Kidney (tissue), 14 donors: Measurements from ENCODE around the gene GAA. TPM values are rescaled to one million over a fixed set of nuclear protein-coding genes. Genes with fewer than 3 reads are reported as not detected.

ENCODE experiments used
- DNase-seq, 5 donors: peaks; one replicate each; pipeline ENCODE4 v3.0.0-alpha.2; 2013 to 2020
- FAIRE-seq: peaks from 2 replicates; lab custom pipeline; 2012; peaks lifted over from hg19 to GRCh38; lab: Jason Lieb, UNC
- H3K27ac ChIP-seq, 2 donors: one replicate each; pipeline ENCODE4 v1.7.0; 2013; ENCODE audit warnings: low read depth in 2 of 2, low read length in 2 of 2, inconsistent platforms in 1 of 2
- H3K27me3 ChIP-seq: one replicate; pipeline ENCODE4 v1.7.1; 2013; ENCODE audit warnings: low read length, inconsistent platforms; ENCODE audit not compliant: control insufficient read depth, insufficient read depth
- H3K36me3 ChIP-seq, 3 donors: one replicate each; pipeline versions ENCODE4 v1.7.0 to v1.7.1; 2013; ENCODE audit warnings: low read length in 3 of 3, control low read depth in 1 of 3, inconsistent platforms in 1 of 3; ENCODE audit not compliant: insufficient read depth in 3 of 3, control insufficient read depth in 2 of 3
- H3K4me1 ChIP-seq, 3 donors: one replicate each; pipeline versions ENCODE4 v1.7.0 to v1.7.1; 2013; ENCODE audit warnings: low read length in 3 of 3, inconsistent platforms in 1 of 3, low read depth in 1 of 3; ENCODE audit not compliant: control insufficient read depth in 2 of 3, insufficient read depth in 2 of 3
- H3K4me3 ChIP-seq, 3 donors: one replicate each; pipeline versions ENCODE4 v1.7.0 to v1.8.1; 2013; ENCODE audit warnings: low read length in 3 of 3, control low read depth in 1 of 3, inconsistent platforms in 1 of 3
- H3K9ac ChIP-seq, 3 donors: one replicate each; pipeline versions ENCODE4 v1.7.0 to v1.7.1; 2013; ENCODE audit warnings: low read length in 3 of 3, control low read depth in 1 of 3, inconsistent platforms in 1 of 3
- H3K9me3 ChIP-seq, 3 donors: one replicate each; pipeline versions ENCODE4 v1.7.0 to v1.7.1; 2013; ENCODE audit warnings: low read length in 3 of 3, control low read depth in 1 of 3, inconsistent platforms in 1 of 3; ENCODE audit not compliant: control insufficient read depth in 2 of 3, insufficient read depth in 1 of 3
- intact Hi-C: fragments of 100-400 bp; cut with DNase I; formaldehyde crosslinking; loops from one replicate; pipeline ENCODE4 v1.11.1; 2022
- polyA plus RNA-seq: library from polyadenylated mRNA; stranded (reverse); fragments of 350-450 nt; fragmentation: Illumina TruSeq; extraction: RNeasy Lipid Tissue Mini Kit (QIAGEN cat#74804); gene quantifications from one replicate; pipeline ENCODE4 v1.2.3, GENCODE V29; 2014; ENCODE audit warnings: low read depth, low replicate concordance; ENCODE audit not compliant: insufficient read depth
- total RNA-seq: library from RNA; stranded (reverse); fragmentation: NEBNext Ultra II Directional; extraction: Animal tissue kit (Norgen Biotek cat#: 25700); gene quantifications from one replicate; pipeline ENCODE4 v1.2.1, GENCODE V29; 2021
- TF ChIP-seq, protein P1 (sequence below): IDR thresholded peaks from 3 replicates; pipeline ENCODE4 v1.5.1; 2012; ENCODE audit warnings: mild to moderate bottlenecking, moderate library complexity, borderline replicate concordance; ENCODE audit not compliant: insufficient read depth; ENCODE audit errors: extremely low read depth
- donor health status: control.
- donor health status: control.
- donor health status: control.
- donor health status: control.
- donor health status: control.
- donor health status: DM: yes; HTN: yes; CAD: no.
- donor health status: Normal renal cell carcinoma (clear cell type).

GAA gene
- total and polyA plus RNA-seq, 2 donors from 2014 or later: 62.3 to 78.7 TPM

DNA sequence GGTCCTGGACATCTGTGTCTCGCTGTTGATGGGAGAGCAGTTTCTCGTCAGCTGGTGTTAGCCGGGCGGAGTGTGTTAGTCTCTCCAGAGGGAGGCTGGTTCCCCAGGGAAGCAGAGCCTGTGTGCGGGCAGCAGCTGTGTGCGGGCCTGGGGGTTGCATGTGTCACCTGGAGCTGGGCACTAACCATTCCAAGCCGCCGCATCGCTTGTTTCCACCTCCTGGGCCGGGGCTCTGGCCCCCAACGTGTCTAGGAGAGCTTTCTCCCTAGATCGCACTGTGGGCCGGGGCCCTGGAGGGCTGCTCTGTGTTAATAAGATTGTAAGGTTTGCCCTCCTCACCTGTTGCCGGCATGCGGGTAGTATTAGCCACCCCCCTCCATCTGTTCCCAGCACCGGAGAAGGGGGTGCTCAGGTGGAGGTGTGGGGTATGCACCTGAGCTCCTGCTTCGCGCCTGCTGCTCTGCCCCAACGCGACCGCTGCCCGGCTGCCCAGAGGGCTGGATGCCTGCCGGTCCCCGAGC, 17.9 kb downstream of the GAA start:
- DNase-seq (peak in 1 of 5 donors; percentile 63), FAIRE-seq (no peak)
- H3K27ac ChIP-seq: no peak overlapping the region

DNA sequence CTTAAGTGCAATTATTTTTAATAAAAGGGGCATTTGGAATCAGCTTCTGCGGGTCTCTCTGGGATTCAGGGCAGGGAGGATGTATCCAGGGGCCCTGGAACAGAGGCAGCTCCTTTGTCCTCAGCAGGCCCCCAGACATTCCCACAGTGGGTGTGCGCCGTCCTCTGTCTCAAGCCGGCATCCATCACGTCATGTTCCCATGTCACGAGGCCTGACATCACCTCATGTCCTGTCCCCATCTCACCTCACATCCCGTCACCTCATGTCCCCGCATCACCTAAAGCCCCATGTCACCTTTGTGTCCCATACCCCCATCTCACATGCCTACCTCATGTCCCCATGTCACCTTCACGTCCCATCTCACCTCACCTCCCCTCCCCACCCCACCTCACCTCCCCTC, 18.5 kb downstream of the GAA start:
- DNase-seq (peak in 1 of 5 donors; percentile 37), FAIRE-seq (no peak)
- Histone ChIP-seq H3K36me3 (no peaks in the 10 kb centered on the region), H3K4me1 (peaks cover 0 to 4% (median 0%) of the 10 kb centered on the region in 3 donors), H3K27me3 (no peaks in the 10 kb centered on the region), H3K27ac (no peak overlapping the region), H3K9ac (no peak overlapping the region), H3K4me3 (no peak overlapping the region), H3K9me3 (no peaks in the 10 kb centered on the region)
- TF ChIP-seq, protein P1, sequence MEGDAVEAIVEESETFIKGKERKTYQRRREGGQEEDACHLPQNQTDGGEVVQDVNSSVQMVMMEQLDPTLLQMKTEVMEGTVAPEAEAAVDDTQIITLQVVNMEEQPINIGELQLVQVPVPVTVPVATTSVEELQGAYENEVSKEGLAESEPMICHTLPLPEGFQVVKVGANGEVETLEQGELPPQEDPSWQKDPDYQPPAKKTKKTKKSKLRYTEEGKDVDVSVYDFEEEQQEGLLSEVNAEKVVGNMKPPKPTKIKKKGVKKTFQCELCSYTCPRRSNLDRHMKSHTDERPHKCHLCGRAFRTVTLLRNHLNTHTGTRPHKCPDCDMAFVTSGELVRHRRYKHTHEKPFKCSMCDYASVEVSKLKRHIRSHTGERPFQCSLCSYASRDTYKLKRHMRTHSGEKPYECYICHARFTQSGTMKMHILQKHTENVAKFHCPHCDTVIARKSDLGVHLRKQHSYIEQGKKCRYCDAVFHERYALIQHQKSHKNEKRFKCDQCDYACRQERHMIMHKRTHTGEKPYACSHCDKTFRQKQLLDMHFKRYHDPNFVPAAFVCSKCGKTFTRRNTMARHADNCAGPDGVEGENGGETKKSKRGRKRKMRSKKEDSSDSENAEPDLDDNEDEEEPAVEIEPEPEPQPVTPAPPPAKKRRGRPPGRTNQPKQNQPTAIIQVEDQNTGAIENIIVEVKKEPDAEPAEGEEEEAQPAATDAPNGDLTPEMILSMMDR: no peak
- intact Hi-C loops: no loop called here

More for the DNA sequence above, 17.9 kb downstream of the GAA start:
- Histone ChIP-seq H3K4me1 (peaks cover 0 to under 1% (median 0%) of the 10 kb centered on the region in 3 donors), H3K9ac (no peak overlapping the region), H3K4me3 (no peak overlapping the region), H3K9me3 (no peaks in the 10 kb centered on the region), H3K27me3 (no peaks in the 10 kb centered on the region), H3K36me3 (no peaks in the 10 kb centered on the region)
- TF ChIP-seq, protein P1: no peak
- intact Hi-C loops: no loop called here

DNA sequence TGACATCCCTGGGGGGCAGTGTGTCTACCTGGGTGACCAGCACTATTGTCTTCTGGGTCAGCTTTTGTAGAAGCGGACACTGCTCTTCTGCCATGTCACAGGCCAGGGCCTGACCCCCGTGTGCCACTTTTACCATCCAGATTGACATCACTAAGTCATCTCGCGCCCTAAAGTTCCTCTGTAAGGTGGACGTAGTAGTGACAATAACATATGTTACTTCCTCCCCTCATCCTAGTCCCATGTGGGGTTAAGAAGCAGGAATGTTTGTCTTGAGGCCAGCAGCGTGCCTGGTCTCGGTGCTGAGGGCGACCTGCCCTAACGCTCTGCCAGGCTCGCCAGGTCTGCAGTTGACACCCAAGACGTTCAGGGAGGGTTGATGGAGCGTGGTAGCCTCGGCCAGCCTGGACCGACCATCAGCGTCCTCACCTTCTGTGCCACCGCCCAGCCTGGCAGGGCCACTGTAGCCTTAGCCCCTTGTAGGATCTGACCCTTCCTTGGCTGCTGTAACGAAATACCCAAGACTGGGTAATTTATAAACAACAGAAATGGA, 20.7 kb downstream of the GAA start:
- intact Hi-C loops: no loop called here
- Histone ChIP-seq H3K9ac (no peak overlapping the region), H3K36me3 (no peaks in the 10 kb centered on the region), H3K27me3 (no peaks in the 10 kb centered on the region), H3K4me1 (peaks cover 0 to 4% (median 0%) of the 10 kb centered on the region in 3 donors), H3K4me3 (no peak overlapping the region), H3K27ac (no peak overlapping the region), H3K9me3 (no peaks in the 10 kb centered on the region)
- TF ChIP-seq, protein P1: no peak
- no peak for FAIRE-seq
- no peak for DNase-seq
